HG03457 (cell line): ENCODE data around the gene LINGO1.

Source experiments
- ATAC-seq: cut with Tn5 transposase; IDR thresholded peaks from one replicate; pipeline ENCODE4 v1.9.1; 2021; ENCODE audit warnings: moderate number of reproducible peaks; ENCODE audit not compliant: unreplicated experiment

LINGO1 gene, protein sequence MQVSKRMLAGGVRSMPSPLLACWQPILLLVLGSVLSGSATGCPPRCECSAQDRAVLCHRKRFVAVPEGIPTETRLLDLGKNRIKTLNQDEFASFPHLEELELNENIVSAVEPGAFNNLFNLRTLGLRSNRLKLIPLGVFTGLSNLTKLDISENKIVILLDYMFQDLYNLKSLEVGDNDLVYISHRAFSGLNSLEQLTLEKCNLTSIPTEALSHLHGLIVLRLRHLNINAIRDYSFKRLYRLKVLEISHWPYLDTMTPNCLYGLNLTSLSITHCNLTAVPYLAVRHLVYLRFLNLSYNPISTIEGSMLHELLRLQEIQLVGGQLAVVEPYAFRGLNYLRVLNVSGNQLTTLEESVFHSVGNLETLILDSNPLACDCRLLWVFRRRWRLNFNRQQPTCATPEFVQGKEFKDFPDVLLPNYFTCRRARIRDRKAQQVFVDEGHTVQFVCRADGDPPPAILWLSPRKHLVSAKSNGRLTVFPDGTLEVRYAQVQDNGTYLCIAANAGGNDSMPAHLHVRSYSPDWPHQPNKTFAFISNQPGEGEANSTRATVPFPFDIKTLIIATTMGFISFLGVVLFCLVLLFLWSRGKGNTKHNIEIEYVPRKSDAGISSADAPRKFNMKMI

DNA sequence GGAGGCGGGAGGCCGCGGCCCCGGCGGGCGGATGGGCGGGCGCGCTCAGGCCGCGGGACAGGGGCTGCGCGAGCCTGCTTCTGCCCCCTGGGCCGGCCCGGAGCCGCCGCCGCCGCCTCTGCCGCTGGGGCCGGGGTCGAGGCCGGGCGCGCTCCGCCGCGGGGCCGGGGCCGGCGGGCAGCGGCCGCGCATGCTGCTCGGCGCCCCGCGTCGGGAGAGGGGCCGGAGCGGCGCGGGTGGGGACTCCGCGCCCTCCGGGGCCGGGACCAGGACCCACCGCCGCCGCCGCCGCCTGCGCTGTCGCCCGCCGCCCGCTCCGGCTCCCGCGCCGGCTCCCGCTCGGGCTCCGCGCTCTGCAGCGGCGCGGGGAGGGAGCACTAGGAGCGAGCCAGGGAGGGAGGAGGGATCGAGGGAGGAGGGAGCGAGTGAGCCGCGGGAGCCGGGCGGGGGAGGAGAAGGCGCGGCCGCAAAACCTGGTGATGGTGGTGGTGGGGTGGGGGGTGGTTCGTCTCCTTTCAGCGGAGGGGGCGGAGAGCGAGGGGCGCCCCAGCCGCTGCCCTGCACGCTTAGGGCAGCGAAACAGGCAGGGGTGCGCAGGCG, at the start of gene LINGO1:
Gene LINGO1, minus strand, starts transcription at position 379 of the 600 bp plus-strand sequence. CDS start 597 bp downstream, outside the sequence.
- no peak for ATAC-seq

DNA sequence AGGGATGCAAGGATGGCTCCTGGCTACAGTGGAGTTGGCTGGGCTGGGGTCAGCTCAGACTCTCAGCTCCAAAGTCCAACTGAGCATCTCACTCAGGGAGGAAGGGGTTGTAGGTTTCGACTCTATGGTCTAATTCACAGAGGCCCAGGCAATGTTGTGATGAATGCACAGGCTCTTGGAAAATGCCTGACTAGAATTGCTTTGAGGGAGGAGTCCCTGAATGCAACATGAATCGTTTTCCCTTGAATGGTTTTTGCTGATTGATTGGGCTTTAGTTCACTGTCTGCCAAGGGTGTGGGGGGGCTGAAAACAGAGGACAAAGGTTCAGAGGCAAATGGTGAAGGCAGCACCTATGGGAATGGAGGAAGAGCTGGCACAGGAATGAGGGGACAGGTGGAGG, 48.6 kb upstream of the LINGO1 start:
- no peak for ATAC-seq

DNA sequence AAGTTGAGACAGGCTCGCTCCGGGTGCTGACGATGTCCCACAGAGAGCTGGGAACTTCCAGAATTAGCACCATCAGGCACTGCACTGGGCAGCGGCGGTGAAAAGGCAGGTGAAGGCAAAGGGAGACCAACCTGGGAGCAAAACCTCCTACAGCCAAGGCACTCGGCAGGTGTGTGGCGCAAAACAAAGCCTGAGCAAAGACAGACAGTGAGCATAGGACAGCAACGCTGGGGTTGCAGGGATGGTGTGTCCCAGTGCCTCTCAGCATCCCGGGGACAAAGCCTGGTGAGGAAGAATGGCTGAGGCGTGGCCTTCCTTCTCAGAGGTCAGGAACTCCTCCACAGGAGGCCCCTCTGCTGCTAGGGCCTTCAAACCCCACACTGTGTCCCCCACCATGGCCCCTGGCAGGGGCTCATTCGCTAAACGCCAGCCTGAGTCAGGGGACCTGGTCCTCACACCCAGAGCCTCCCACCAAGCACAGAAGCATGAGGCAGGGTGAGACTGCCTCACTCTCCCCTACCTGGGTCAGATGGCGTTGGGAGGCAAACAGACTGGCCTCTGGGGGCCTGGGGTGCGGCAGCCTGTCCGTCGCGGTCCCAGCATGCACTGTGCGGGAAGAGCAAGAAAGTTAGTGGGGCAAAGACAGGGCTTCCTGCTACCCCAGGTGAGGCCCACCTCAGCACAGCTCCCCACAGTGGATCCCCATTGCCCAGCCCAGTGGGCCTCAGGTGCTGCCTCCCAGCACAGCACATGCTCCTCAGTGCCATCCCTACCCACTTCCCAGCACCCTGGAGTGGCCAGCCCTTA, 44.1 kb upstream of the LINGO1 start:
- ATAC-seq, result no peak

DNA sequence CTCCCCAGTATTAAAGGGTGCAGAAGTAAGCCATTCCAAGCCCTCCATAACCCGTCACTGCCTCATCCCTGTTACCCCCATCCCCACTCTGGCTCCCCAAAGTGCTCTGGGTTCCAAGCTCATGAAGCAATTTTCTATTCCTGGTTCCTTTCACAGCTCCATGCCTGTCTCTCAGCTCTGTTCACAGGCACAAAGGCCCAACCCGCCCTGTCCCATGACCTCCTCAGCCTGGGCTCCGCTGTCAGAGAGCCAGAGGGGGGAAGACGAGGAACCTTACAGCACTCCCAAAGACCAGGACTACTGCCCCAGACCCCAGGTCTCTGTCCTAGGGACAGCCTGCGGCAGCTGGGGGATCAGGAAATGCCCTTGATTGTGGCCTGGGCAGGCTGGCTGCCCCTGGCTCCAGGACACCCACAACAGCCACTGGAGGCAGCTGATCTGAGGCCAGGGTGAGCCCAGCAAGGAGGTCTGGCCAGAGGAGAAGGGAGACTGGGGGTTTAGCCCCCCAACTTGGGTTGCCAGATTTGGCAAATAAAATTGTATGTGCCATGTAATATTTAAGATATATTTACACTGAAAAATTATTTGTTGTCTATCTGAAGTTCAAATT, 43.2 kb upstream of the LINGO1 start:
- no peak for ATAC-seq

DNA sequence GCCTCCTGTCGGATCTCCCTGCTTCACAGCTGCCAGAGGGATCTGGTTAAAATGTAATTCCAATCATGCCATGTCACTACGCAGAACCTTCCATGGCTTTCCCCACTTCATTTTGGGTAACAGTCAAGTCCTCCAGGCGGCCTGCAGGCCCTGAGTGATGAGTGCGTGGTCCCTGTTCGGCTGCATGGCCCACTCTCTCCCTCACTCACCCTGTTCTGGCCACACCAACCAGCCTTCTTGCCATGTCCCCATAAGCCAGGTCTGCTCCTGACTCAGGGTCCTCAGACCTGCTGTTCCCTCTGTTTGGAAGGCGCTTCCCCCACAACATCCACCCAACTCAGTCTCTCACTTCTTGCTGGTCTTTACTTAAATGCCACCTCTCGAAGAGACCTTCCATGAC, 41.6 kb upstream of the LINGO1 start:
- no peak for ATAC-seq

DNA sequence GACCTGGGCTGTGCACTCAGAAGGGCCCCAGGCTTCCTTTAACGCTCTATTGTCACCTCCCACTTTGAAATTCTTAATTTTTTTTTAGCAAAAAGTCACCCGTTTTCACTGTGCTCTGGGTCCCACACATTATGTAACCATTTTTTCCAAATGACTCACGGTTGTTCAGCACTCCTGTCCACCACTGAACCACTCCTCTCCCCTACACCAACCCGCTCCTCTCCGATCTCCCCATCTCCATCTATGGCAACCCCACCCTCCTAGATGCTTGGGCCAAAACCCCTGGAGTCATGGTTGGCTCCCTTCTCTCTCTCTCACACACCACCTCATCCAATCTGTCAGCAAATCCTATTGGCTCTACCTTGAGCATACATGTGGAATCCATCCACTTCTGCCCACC, 41.2 kb upstream of the LINGO1 start:
- ATAC-seq, result no peak

DNA sequence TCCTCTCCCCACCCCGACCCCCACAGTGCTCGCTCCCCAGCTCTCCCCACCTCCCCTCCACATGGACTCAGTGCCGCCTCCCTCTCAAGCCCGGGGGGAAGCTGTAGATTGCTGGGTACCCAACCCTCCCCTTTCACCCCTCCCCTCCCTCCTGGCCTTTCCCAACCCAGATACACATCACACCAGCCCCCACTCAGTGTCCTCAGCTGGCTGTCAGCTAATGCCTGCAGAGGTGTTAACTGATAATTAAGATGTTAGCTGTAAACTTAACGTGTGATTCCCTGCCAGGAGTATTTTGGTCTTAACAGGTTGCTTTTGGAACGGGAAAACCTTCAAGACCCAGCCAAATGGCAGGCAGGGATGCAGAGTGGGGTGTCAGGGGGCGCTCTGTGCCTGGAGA, 39.4 kb upstream of the LINGO1 start:
- ATAC-seq, result no peak

DNA sequence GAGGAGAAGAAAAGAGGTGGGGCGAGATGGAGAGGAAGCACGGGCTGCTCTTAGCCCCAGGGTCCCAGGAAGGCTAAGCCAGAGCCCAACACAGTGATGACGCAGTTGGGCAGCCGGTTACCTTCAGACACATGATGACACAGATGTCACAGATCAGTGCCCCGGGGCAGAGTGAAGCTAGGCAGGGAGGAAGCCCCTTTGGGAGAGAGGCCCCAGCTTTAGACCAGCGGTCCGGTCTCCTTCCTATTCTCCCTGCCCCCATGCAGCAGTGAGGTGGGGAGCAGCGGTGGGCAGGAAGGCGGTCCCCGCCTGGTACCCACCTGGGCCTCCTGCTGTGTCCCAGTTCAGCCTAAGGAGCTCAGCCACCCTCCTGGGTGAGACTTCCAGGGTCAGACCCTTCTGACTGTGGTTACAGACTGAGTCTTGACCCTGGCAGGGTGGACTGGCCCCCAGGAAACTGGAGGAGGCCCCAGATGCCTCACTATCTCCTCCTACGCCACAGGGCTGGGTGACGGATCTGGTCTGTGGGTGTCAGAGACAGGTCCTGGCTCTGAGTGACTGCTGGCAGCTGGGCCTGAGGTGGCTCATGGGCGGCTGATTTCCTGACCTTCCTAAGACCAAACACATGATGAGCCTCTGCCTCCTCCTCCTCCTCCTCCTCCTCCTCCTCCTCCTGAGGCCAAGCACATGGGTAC, 38.8 kb upstream of the LINGO1 start:
- ATAC-seq, result no peak

DNA sequence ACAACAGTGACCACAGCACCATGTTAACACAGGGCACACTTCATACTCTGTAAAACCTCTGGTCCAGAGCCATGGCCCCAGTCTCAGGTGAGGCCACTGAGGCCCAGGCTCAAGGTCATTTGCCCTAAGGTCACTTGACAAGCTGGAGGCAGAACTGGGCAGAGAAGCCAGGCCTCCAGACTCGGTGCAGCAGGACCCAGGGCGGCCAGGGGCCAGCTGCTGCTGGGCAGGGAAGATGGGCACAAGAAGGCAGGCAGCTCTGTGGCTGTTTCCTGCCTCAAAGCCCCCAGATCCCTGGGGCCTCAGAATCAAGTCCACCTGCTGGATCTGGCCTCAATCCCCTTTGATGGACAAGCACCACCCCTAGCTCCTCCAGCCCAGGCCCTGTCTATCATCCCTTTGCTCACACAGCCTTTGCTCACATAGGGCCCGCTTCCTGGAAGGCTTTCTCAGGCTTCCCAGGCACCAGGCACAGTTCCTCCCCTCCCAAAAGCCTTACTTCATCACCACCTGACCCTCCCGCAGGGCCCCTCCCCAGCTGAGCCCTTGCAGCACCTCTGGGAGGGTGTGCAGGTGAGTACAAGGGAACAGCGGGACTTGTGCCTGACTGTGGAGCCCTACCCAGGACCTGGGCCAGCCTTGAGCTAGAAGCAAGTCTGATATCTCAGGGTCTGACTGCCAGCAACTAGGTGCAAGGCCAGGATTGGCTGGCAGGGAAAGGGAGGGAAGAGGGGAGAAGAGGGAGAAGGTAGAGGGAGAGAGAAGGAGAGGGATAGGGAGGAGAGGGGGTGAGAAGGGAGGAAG, 38.0 kb upstream of the LINGO1 start:
- no peak for ATAC-seq

DNA sequence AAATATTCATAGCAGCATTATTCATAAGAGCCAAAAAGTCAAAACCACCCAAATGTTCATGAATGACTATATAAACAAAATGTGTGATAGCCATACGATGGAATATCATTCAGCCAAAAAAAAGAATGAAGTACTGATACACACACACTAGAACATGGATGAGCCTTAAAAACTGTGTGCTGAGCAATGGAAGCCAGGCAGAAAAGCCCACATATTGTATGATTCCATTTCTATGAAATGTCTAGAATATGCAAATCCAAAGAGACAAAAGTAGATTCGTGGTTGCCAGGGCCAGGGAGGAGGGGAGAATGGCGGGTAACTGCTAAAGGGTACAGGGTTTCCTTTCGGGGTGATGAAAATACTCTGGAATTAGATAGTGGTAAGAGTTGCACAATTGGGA, 37.2 kb upstream of the LINGO1 start:
- ATAC-seq, result no peak

DNA sequence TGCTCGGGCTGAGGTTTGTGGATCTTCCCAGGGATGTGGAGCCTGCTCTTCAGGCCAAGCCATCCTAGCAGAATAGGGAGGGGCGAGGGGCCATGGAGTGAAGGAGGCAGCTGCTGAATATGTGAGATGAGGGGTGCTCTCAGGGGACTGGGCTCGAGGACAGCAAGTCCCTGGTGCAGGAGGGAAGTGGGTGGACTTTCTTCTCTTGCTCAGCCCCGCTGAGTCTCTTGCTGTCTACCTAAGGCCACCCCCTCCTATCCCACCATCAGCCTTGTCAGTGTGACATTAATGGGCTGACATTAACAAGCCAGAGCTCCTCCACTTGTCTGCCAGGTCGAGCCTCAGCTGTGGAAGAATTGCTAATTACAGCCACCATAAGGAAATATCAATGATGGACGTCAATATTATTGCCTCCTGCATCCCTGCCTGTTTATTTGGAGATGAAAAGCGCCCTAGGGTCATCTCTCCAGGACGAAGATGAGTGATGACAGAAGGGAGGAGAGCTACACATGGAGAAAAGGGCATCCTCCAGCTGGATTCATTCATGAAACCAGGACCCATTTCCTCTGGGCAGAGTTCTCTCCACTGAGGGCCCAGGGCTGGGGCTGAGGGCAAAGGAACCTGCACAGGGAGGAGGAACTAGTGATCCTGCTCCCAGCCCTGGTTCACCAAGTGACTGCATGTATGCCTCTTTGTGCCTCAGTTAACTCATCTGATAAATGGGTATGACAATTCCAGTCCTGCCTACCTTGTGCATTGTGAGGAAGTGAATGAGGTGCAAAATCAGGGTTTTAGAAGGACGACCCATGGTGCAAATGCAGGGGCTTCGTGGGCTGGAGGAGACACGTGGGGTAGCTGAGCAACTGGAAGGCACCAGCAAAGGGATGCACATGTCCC, 34.9 kb upstream of the LINGO1 start:
- no peak for ATAC-seq

DNA sequence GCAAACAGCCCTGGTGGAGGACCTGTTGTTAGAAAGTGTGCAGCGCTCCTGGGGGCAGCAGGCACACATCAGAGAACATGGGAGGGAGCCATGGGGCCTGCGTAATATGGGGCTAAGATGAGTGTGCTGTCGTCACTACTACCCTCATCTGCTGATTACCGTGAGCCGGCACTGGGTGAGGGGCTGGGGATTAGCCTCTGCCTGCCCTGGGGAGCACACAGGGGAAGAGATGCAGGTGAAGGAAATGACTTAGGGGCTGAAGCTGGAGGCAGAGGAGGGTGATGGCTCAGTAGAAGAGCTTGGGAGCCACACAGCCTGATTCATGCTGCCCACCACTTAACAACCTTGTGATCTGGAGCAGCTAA, 33.6 kb upstream of the LINGO1 start:
- no peak for ATAC-seq

DNA sequence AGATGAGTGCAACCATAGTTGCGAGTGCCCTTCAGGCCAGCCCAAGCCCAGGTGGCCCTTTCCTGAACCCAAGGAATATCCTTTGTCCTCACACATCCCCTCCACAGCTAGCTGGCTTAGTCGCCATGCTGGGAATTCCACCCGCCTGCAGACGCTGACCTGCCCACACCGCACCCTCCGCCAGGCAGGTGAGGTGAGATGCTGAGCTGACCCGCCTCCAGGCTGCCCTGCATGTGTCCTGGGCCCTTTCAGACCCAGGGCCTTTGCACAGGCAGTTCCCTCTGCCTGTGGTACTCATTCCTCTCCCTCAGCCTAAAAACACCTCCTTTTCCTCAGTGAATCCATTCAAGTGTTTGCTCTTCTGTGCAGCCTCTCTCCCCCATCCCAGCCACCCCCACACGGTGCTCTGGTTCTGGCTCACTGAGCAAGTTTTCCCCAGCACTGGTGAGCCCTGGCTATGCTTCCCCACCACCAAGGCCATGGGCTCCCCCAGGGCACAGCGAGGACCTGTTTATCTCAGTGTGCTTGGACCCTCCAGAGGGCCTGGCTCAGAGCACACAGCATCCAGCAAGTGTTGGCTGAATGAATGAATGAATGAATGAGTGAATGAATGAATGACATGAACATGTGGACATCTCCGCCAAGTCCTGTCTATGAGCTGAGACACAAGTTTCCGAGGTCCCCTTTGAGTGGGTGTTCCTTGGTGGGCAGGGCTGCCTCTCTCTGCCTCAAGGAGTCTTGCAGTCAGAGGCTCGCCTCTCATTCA, 33.0 kb upstream of the LINGO1 start:
- no peak for ATAC-seq

DNA sequence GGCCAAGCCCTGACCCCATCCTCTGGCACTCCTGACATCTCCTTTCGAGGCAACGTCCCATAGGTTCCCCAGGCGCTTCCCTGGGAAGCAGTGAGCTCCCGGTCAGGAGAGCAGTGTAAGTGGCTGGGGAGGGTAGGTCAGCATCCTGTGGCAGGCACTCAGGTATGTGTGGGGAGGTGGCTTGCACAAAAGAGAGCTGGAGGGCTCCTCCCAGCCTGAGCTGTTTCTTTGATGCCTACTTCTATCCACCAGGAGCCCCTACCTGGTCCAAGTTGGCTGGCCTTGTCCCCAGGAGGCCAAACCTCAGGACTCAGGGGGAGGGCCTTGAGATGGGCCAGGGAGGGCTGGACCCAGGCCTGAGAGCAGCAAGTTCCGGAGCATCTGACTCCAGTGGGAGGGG, 31.7 kb upstream of the LINGO1 start:
- no peak for ATAC-seq

DNA sequence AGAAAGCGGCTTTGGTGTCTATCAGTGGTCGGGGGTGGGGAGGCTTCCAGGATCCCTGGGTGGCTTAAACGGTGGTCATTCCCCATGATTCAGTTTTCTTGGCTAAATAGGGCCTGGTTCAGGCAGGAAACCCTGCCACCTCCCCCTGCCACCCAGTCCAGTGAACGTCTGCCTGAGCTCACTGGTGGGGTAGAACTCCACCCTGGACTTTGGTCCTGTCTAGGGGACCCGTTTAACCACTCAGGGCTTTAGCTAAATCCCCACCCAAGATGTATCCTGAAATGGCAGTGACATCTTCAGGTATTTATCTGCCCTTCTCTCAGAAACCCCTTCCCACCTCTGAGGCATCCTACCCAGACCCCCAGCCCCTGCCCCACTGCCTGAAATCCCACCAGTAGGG, 30.5 kb upstream of the LINGO1 start:
- ATAC-seq, result no peak

DNA sequence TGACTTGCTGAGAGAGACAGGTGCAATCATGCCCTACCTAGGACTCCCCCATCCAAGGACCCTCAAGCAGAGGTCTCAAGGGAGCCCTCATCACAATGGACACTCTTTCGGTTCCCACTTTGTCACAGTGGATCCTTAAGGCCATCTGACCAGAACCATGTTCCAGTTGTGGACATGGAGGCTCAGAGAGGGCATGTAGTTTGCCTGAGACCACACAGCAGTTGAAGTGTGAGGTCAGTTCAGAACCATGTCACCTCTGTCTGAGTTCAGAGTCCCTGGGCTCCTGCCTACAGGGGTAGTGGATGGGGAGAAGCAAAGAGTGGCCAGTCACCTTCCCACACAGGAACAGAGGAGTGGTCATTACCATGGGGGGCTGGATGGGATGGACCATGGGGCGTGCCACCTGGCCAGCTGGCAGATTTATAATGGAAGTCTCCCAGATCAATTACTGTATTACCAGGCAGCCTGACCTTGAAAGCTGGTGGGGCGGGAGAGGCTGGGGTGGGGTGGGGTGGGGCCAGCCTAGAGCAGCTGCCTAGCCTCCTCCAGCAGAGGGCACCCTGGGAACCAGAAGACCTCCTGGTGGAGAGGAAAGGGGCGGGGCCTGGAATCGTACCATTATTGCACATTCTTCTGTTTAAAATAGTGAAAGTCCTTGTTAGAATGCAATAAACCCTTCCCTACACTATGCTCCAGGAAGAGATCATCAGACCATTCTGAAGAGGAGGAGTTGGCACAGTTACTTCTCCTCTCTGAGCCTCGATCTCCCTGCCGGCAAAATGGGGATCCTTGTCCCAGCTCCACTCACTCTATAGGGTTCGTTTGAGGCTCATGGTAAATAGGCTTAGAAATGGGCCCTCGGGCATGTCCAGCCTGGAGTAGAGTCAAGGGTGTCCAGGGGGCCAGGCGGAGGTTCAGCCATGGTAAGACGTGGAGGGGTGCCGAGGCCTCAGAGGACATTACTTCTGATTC, 26.9 kb upstream of the LINGO1 start:
- ATAC-seq, result no peak

DNA sequence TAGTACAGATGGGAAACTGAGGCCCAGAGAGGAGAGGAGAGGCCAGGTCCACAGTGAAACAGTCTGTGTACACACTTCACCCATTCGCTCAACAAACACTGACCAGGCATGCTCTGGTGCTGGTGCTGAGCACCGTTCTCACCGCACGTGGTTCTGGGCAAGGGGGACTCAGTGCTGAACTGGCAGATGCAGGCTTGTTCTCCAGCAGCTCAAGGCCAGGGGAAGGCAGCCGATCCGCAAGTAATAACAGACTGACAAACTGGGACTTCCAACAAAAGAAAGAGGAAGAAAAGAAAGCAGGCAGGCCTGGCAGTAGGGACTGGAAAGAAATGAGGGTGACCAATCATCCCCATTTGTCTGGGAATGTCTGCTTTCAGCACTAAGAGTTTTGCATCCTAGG, 25.6 kb upstream of the LINGO1 start:
- no peak for ATAC-seq
